GM12878 (cell line): Measurements from ENCODE around the gene OR2AT4. TPM values are rescaled to one million over a fixed set of nuclear protein-coding genes. Genes with fewer than 3 reads are reported as not detected.

ENCODE experiments used
- ATAC-seq: fragments of 200-7000 bp; cut with Tn5 transposase; 3 replicates; pipeline ENCODE4 v1.9.1; 2020; ENCODE audit warnings: mild to moderate bottlenecking, moderate library complexity
- BruUV-seq: library from RNA; stranded (reverse); fragments of 400-500 nt; replicated peaks from 2 replicates; lab custom pipeline; 2021; lab: Mats Ljungman, UMichigan
- CTCF ChIA-PET: fragments of 300-600 bp; sonication (Branson Sonifier 250); formaldehyde crosslinking; extraction: SDS; loops from one replicate; lab custom pipeline; 2021; ENCODE audit warnings: inconsistent platforms; lab: Yijun Ruan, JAX
- POLR2A ChIA-PET: fragments of 350-600 bp; formaldehyde crosslinking; extraction: SDS; loops from one replicate; lab custom pipeline; 2021; ENCODE audit warnings: inconsistent platforms; lab: Charles Lee
- RAD21 ChIA-PET: fragments of 300-600 bp; sonication (Branson Sonifier 250); formaldehyde crosslinking; loops from one replicate; lab custom pipeline; 2023; ENCODE audit warnings: antibody characterized with exemption; ENCODE audit not compliant: unreplicated experiment; lab: Charles Lee
- SMC1A ChIA-PET: fragments of 300-600 bp; sonication (Branson Sonifier 250); formaldehyde crosslinking; loops from one replicate; lab custom pipeline; 2023; ENCODE audit not compliant: unreplicated experiment, uncharacterized antibody; lab: Charles Lee
- DNase-seq: peaks from one replicate; pipeline ENCODE4 v3.0.0-alpha.2; 2011; ENCODE audit warnings: low read depth, low spot score
- FAIRE-seq: peaks from 3 replicates; lab custom pipeline; 2011; peaks lifted over from hg19 to GRCh38; lab: Jason Lieb, UNC
- H2AFZ ChIP-seq: 2 replicates; pipeline ENCODE4 v1.6.0; 2011; ENCODE audit warnings: low read depth, low read length, control low read depth; ENCODE audit not compliant: control insufficient read depth
- H3K27ac ChIP-seq: 2 replicates; pipeline ENCODE4 v1.5.1; 2011; ENCODE audit warnings: control low read depth; ENCODE audit not compliant: control insufficient read depth, insufficient read depth
- H3K27me3 ChIP-seq, 2 experiments: replicated peaks in 1 of 2; 2 replicates each; pipeline versions ENCODE4 v1.6.0 to v1.6.1; 2011; ENCODE audit warnings: low read length in 1 of 2; ENCODE audit not compliant: control insufficient read depth in 2 of 2, insufficient read depth in 2 of 2
- H3K36me3 ChIP-seq, 2 experiments: 2 replicates each; pipeline ENCODE4 v1.5.1; 2011; ENCODE audit warnings: low read length in 1 of 2; ENCODE audit not compliant: control insufficient read depth in 2 of 2, insufficient read depth in 2 of 2
- H3K4me1 ChIP-seq: 2 replicates; pipeline ENCODE4 v1.6.1; 2011; ENCODE audit warnings: mild to moderate bottlenecking, low read length, moderate library complexity, mixed read lengths; ENCODE audit not compliant: control insufficient read depth, insufficient read depth
- H3K4me2 ChIP-seq: 2 replicates; pipeline ENCODE4 v1.6.0; 2011; ENCODE audit warnings: control low read depth; ENCODE audit not compliant: control insufficient read depth, insufficient read depth
- H3K4me3 ChIP-seq: fragments of 200-600 bp; sonication (generic); 2 replicates; pipeline ENCODE4 v1.5.1; 2016
- H3K79me2 ChIP-seq: 2 replicates; pipeline ENCODE4 v1.6.0; 2011; ENCODE audit warnings: low read length; ENCODE audit not compliant: control insufficient read depth, insufficient read depth
- H3K9ac ChIP-seq: 2 replicates; pipeline ENCODE4 v1.8.0; 2011; ENCODE audit warnings: low read length, control low read depth, mixed read lengths; ENCODE audit not compliant: control insufficient read depth, insufficient read depth
- H3K9me3 ChIP-seq: replicated peaks from 3 replicates; pipeline ENCODE4 v1.5.1; 2011; ENCODE audit warnings: mild to moderate bottlenecking, low read length; ENCODE audit not compliant: control insufficient read depth, insufficient read depth
- H4K20me1 ChIP-seq: 2 replicates; pipeline ENCODE4 v1.6.0; 2011; ENCODE audit not compliant: control insufficient read depth, insufficient read depth
- CTCF ChIP-seq, 3 experiments: IDR thresholded peaks in 2 of 3; conservative IDR thresholded peaks in 1 of 3; 2 replicates each; pipeline ENCODE4 v1.5.1; 2011; ENCODE audit warnings: low read depth in 3 of 3, low read length in 3 of 3, mild to moderate bottlenecking in 3 of 3, control low read depth in 2 of 3, moderate library complexity in 2 of 3, inconsistent platforms in 1 of 3, mixed read lengths in 1 of 3; ENCODE audit not compliant: control insufficient read depth in 2 of 3, insufficient read depth in 1 of 3; ENCODE audit errors: extremely low read depth in 1 of 3
- EZH2 ChIP-seq: IDR thresholded peaks from 2 replicates; pipeline ENCODE4 v1.6.1; 2012; ENCODE audit warnings: low read depth, mild to moderate bottlenecking, control low read depth, inconsistent platforms, low read length, borderline replicate concordance; ENCODE audit not compliant: control insufficient read depth
- HDAC2 ChIP-seq: fragments of 200-600 bp; sonication (generic); IDR thresholded peaks from 2 replicates; pipeline ENCODE4 v1.6.1; 2017
- IKZF2 ChIP-seq, 2 experiments: fragments of 450-650 bp; IDR thresholded peaks; 2 replicates each; pipeline ENCODE4 v1.6.1; 2017; ENCODE audit warnings: mild to moderate bottlenecking in 2 of 2, moderate library complexity in 2 of 2
- NR2C2 ChIP-seq: IDR thresholded peaks from 2 replicates; pipeline ENCODE4 v1.6.1; 2011; ENCODE audit warnings: borderline replicate concordance, low read depth; ENCODE audit not compliant: control insufficient read depth, insufficient read length
- PBX3 ChIP-seq: IDR thresholded peaks from 2 replicates; pipeline ENCODE4 v1.6.1; 2011; ENCODE audit warnings: mild to moderate bottlenecking, low read depth, low read length, moderate library complexity; ENCODE audit not compliant: insufficient replicate concordance
- RAD21 ChIP-seq: IDR thresholded peaks from 2 replicates; pipeline ENCODE4 v1.6.1; 2011; ENCODE audit warnings: mild to moderate bottlenecking, low read depth, low read length, moderate library complexity; ENCODE audit not compliant: insufficient read depth
- REST ChIP-seq: IDR thresholded peaks from 2 replicates; pipeline ENCODE4 v1.6.1; 2012; ENCODE audit warnings: mild to moderate bottlenecking, low read depth, low read length
- SREBF2 ChIP-seq: IDR thresholded peaks from 2 replicates; pipeline ENCODE4 v1.6.1; 2012; ENCODE audit warnings: mild to moderate bottlenecking, low read length
- STAT1 ChIP-seq: fragments of 450-650 bp; conservative IDR thresholded peaks from 2 replicates; pipeline ENCODE4 v1.6.1; 2014; ENCODE audit warnings: antibody characterized with exemption, mild to moderate bottlenecking
- YY1 ChIP-seq: IDR thresholded peaks from 2 replicates; pipeline ENCODE4 v1.6.1; 2011; ENCODE audit warnings: low read depth, mild to moderate bottlenecking, low read length
- ZBTB4 ChIP-seq: fragments of 450-650 bp; formaldehyde crosslinking; IDR thresholded peaks from 2 replicates; pipeline ENCODE4 v1.4.0; 2022; ENCODE audit warnings: mild to moderate bottlenecking, moderate library complexity
- ZNF384 ChIP-seq: IDR thresholded peaks from 2 replicates; pipeline ENCODE4 v1.6.1; 2012; ENCODE audit warnings: low read depth, mild to moderate bottlenecking, low read length, improper control_type of control experiment, borderline replicate concordance
- in situ Hi-C: fragments of 300-500 bp; cut with MboI; formaldehyde crosslinking; loops from 9 replicates; pipeline ENCODE4 v1.14.3; 2018; ENCODE audit warnings: mixed read lengths
- intact Hi-C: fragments of 100-400 bp; cut with micrococcal nuclease; formaldehyde crosslinking; loops from one replicate; pipeline ENCODE4 v1.14.2; 2022; ENCODE audit not compliant: unreplicated experiment
- polyA plus RNA-seq, 11 experiments: library from polyadenylated mRNA; depleted of rRNA in 4 of 11; unstranded in 6 of 11; stranded (reverse) in 5 of 11; fragments of >200 nt; fragmentation: Nextera tagmentation in 4 of 11; fragmentation: Illumina TruSeq in 1 of 11; extraction: Ambion mirVana in 4 of 11; extraction: Trizol in 1 of 11; gene quantifications; 1 replicate in 1 of 11; 2 replicates in 10 of 11; pipeline versions ENCODE4 v1.2.1 to v1.2.3, GENCODE V29; 2011 to 2016; ENCODE audit warnings: inconsistent platforms in 2 of 11, missing spikeins in 2 of 11, low read depth in 1 of 11
- total RNA-seq, 4 experiments: library from RNA; depleted of rRNA in 3 of 4; stranded (reverse); fragments of >200 nt in 3 of 4; fragmentation: Illumina TruSeq in 1 of 4; extraction: Trizol in 1 of 4; gene quantifications; 2 replicates each; pipeline versions ENCODE4 v1.2.1 to v1.2.3, GENCODE V29; 2013 to 2021

The OR2AT4 gene
- total and polyA plus RNA-seq, 10 of the 15 experiments (the other 5 are each of a cell fraction or from before 2014, with no cell fraction given), result 0.01 TPM; not detected in 9

- H2AFZ ChIP-seq, result no peak overlapping the region
- ChIA-PET SMC1A (interaction anchor here (1.6 to 2.4 kb wide), 4 partner anchors 15 to 72 kb away, joined by 4 to 10 read pairs (median 6); no protein-coding TSS in a partner anchor), POLR2A (interaction anchor here (0.6 kb wide), 1 partner anchor 442 kb away, joined by 3 read pairs; no protein-coding TSS in a partner anchor), CTCF (interaction anchor here (1.0 to 2.2 kb wide), 6 partner anchors 37 to 202 kb away, joined by 3 to 10 read pairs (median 4); no protein-coding TSS in a partner anchor), RAD21 (interaction anchor here (0.9 to 2.3 kb wide), 2 partner anchors 20 to 33 kb away, joined by 3 to 6 read pairs; no protein-coding TSS in a partner anchor)
- H3K4me2 ChIP-seq, result no peak overlapping the region
- peaks cover 8% of the 10 kb centered on the region for H3K4me1 ChIP-seq
- FAIRE-seq, result no peak
- intact Hi-C loops, result no loop called here
- in situ Hi-C loops, result no loop called here
- no peak for DNase-seq
- H3K27ac ChIP-seq, result no peak overlapping the region
- TF ChIP-seq PBX3, result no peak
- TF ChIP-seq RAD21, result no peak
- TF ChIP-seq ZNF384, result no peak
- TF ChIP-seq CTCF (IDR thresholded peaks at IDR 0.05 in 2 of 3, conservative IDR thresholded peaks at IDR 0.05 in 1 of 3; ENCODE audit: control insufficient read depth in 2 of 3, extremely low read depth in 1 of 3, insufficient read depth in 1 of 3, low read depth in 3 of 3, low read length in 3 of 3), result no peak
- no peak for TF ChIP-seq SREBF2
- no peak for TF ChIP-seq NR2C2
- no peak for TF ChIP-seq EZH2
- no peak for TF ChIP-seq ZBTB4 (CRISPR knock-in tag)
- TF ChIP-seq REST, result no peak
- TF ChIP-seq YY1, result no peak
- no peak for TF ChIP-seq STAT1
- no peak for TF ChIP-seq HDAC2
- TF ChIP-seq IKZF2 (IDR thresholded peaks at IDR 0.05), result no peak
- H3K9me3 ChIP-seq, result no peaks in the 10 kb centered on the region; the same call in 2 of the 3 replicates
- no peaks in the 10 kb centered on the region for H3K36me3 ChIP-seq
- no peaks in the 10 kb centered on the region for H3K27me3 ChIP-seq
- H3K9ac ChIP-seq, result no peak overlapping the region
- no TSS peak for BruUV-seq
- ATAC-seq, result no peak
- no peak overlapping the region for H3K4me3 ChIP-seq
- no peaks in the 10 kb centered on the region for H3K79me2 ChIP-seq
- H4K20me1 ChIP-seq, result no peaks in the 10 kb centered on the region
Observed at GRCh38 chr11:75068559-75068958, 28.1 kb downstream of the OR2AT4 start.
